Neuronal stem cell (in vitro differentiated cells): ENCODE measurements around the gene TTN.

Experiments
- DNase-seq: peaks from one replicate; pipeline ENCODE4 v3.0.0-alpha.2; 2013; ENCODE audit warnings: low spot score
- H2AFZ ChIP-seq: one replicate; pipeline ENCODE4 v1.6.1; 2013; ENCODE audit warnings: mild to moderate bottlenecking, low read length, inconsistent platforms
- H2AK5ac ChIP-seq: 2 replicates; pipeline ENCODE4 v1.6.1; 2013; ENCODE audit warnings: low read depth, mild to moderate bottlenecking, inconsistent platforms, low read length, moderate library complexity, mixed read lengths
- H2BK120ac ChIP-seq: 2 replicates; pipeline ENCODE4 v1.6.1; 2013; ENCODE audit warnings: low read depth, mild to moderate bottlenecking, inconsistent platforms, low read length, moderate library complexity, mixed read lengths
- H2BK12ac ChIP-seq: one replicate; pipeline ENCODE4 v1.6.1; 2013; ENCODE audit warnings: low read length, inconsistent platforms
- H2BK15ac ChIP-seq: 2 replicates; pipeline ENCODE4 v1.6.1; 2013; ENCODE audit warnings: mild to moderate bottlenecking, low read length, inconsistent platforms, mixed read lengths
- H2BK5ac ChIP-seq: one replicate; pipeline ENCODE4 v1.6.1; 2013; ENCODE audit warnings: inconsistent platforms, mild to moderate bottlenecking, low read length, moderate library complexity
- H3K14ac ChIP-seq: one replicate; pipeline ENCODE4 v1.6.1; 2013; ENCODE audit warnings: low read length, inconsistent platforms
- H3K18ac ChIP-seq: 2 replicates; pipeline ENCODE4 v1.6.1; 2013; ENCODE audit warnings: low read length, inconsistent platforms
- H3K23ac ChIP-seq: 2 replicates; pipeline ENCODE4 v1.6.1; 2013; ENCODE audit warnings: low read depth, mild to moderate bottlenecking, mixed read lengths, low read length, inconsistent platforms; ENCODE audit not compliant: poor library complexity
- H3K27ac ChIP-seq: replicated peaks from 3 replicates; pipeline ENCODE4 v1.5.1; 2013; ENCODE audit warnings: low read length, inconsistent platforms
- H3K27me3 ChIP-seq, 3 experiments: 2 replicates each; pipeline ENCODE4 v1.6.1; 2013; ENCODE audit warnings: low read length in 3 of 3, mild to moderate bottlenecking in 2 of 3, inconsistent platforms in 1 of 3, low read depth in 1 of 3, mixed read lengths in 1 of 3, moderate library complexity in 1 of 3; ENCODE audit not compliant: control insufficient read depth in 3 of 3, insufficient read depth in 3 of 3
- H3K36me3 ChIP-seq, 2 donors: replicated peaks in 1 of 2; 2 replicates each; pipeline ENCODE4 v1.6.1; 2013; ENCODE audit warnings: low read length in 2 of 2; ENCODE audit not compliant: control insufficient read depth in 2 of 2, insufficient read depth in 2 of 2
- H3K4ac ChIP-seq: 2 replicates; pipeline ENCODE4 v1.6.1; 2013; ENCODE audit warnings: inconsistent platforms, mild to moderate bottlenecking, low read length, moderate library complexity
- H3K4me1 ChIP-seq, 2 donors: 1 replicate in 1 of 2; 2 replicates in 1 of 2; pipeline ENCODE4 v1.6.1; 2013; ENCODE audit warnings: low read length in 2 of 2, low read depth in 1 of 2; ENCODE audit not compliant: control insufficient read depth in 2 of 2, insufficient read depth in 1 of 2
- H3K4me2 ChIP-seq: one replicate; pipeline ENCODE4 v1.6.1; 2013; ENCODE audit warnings: mild to moderate bottlenecking, low read length, inconsistent platforms; ENCODE audit not compliant: insufficient read depth, poor library complexity, severe bottlenecking
- H3K4me3 ChIP-seq, 2 donors: 2 replicates each; pipeline ENCODE4 v1.5.1; 2013; ENCODE audit warnings: low read length in 2 of 2, mild to moderate bottlenecking in 2 of 2, inconsistent platforms in 1 of 2, moderate library complexity in 1 of 2
- H3K79me1 ChIP-seq: one replicate; pipeline ENCODE4 v1.6.1; 2013; ENCODE audit warnings: low read depth, mild to moderate bottlenecking, inconsistent platforms, low read length, moderate library complexity
- H3K9ac ChIP-seq: one replicate; pipeline ENCODE4 v1.6.1; 2013; ENCODE audit warnings: mild to moderate bottlenecking, low read depth, low read length, inconsistent platforms; ENCODE audit not compliant: poor library complexity
- H3K9me3 ChIP-seq, 2 donors: replicated peaks in 1 of 2; 2 replicates each; pipeline versions ENCODE3 to v1.6.1; 2013; ENCODE audit warnings: low read length in 2 of 2, mild to moderate bottlenecking in 2 of 2, inconsistent platforms in 1 of 2, low read depth in 1 of 2, mixed read lengths in 1 of 2, moderate library complexity in 1 of 2; ENCODE audit not compliant: control insufficient read depth in 2 of 2, insufficient read depth in 1 of 2
- H4K8ac ChIP-seq: one replicate; pipeline ENCODE4 v1.6.1; 2013; ENCODE audit warnings: low read depth, mild to moderate bottlenecking, inconsistent platforms, low read length, moderate library complexity
- H4K91ac ChIP-seq: one replicate; pipeline ENCODE4 v1.6.1; 2013; ENCODE audit warnings: low read length, low read depth, mild to moderate bottlenecking, inconsistent platforms; ENCODE audit not compliant: poor library complexity
- WGBS, 2 donors: extraction: QIAGEN DNeasy Blood & Tissue Kit; methylation state at CpG; one replicate each; pipeline ENCODE4 v1.1.7; 2013; ENCODE audit warnings: missing lambda C conversion rate in 2 of 2, mixed read lengths in 1 of 2; ENCODE audit not compliant: insufficient read length in 2 of 2, insufficient replicate concordance in 1 of 2; ENCODE audit errors: extremely low coverage in 2 of 2; 5-methylcytosine and 5-hydroxymethylcytosine counted together

Gene TTN

GRCh38 chr2:178718283-178718682, 88.9 kb downstream of the TTN start:
- Histone ChIP-seq H3K9me3 (no peaks in the 10 kb centered on the region), H3K4me1 (no peaks in the 10 kb centered on the region), H2AFZ (no peak overlapping the region), H2BK5ac (no peak overlapping the region), H3K4me3 (no peak overlapping the region), H2BK15ac (no peak overlapping the region), H3K4ac (no peak overlapping the region), H3K23ac (no peak overlapping the region), H3K18ac (no peak overlapping the region), H3K27ac (no peak overlapping the region), H3K14ac (no peak overlapping the region), H2AK5ac (no peak overlapping the region), H4K91ac (no peak overlapping the region), H3K36me3 (no peaks in the 10 kb centered on the region), H3K79me1 (no peaks in the 10 kb centered on the region), H4K8ac (no peak overlapping the region), H2BK120ac (no peak overlapping the region), H3K4me2 (no peak overlapping the region), H2BK12ac (no peak overlapping the region), H3K27me3 (no peaks in the 10 kb centered on the region), H3K9ac (no peak overlapping the region)
- WGBS, 2 donors = no CpG with 5 or more reads among the region's 2 CpGs
- DNase-seq = no peak

- Histone ChIP-seq H3K9me3 (no peaks in the 10 kb centered on the region), H3K27me3 (no peaks in the 10 kb centered on the region), H4K8ac (no peak overlapping the region), H3K79me1 (no peaks in the 10 kb centered on the region), H2BK15ac (no peak overlapping the region), H3K4ac (no peak overlapping the region), H3K36me3 (no peaks in the 10 kb centered on the region), H3K9ac (no peak overlapping the region), H3K27ac (no peak overlapping the region), H3K4me1 (no peaks in the 10 kb centered on the region), H3K4me2 (no peak overlapping the region), H3K18ac (no peak overlapping the region), H4K91ac (no peak overlapping the region), H2AFZ (no peak overlapping the region), H3K4me3 (no peak overlapping the region), H3K14ac (no peak overlapping the region), H2BK5ac (no peak overlapping the region), H2AK5ac (no peak overlapping the region), H3K23ac (no peak overlapping the region), H2BK120ac (no peak overlapping the region), H2BK12ac (no peak overlapping the region)
- DNase-seq = no peak
- WGBS, 2 donors = no CpG with 5 or more reads among the region's 2 CpGs
Observed at GRCh38 chr2:178716394-178716793, 90.8 kb downstream of the TTN start.

- Histone ChIP-seq H3K4me3 (no peak overlapping the region), H3K14ac (no peak overlapping the region), H2BK5ac (no peak overlapping the region), H2BK120ac (no peak overlapping the region), H3K9ac (no peak overlapping the region), H3K18ac (no peak overlapping the region), H2AFZ (no peak overlapping the region), H2BK15ac (no peak overlapping the region), H2BK12ac (no peak overlapping the region), H3K23ac (no peak overlapping the region), H4K8ac (no peak overlapping the region), H3K79me1 (no peaks in the 10 kb centered on the region), H3K4ac (no peak overlapping the region), H3K9me3 (no peaks in the 10 kb centered on the region), H3K36me3 (no peaks in the 10 kb centered on the region), H2AK5ac (no peak overlapping the region), H3K27me3 (no peaks in the 10 kb centered on the region), H3K4me1 (no peaks in the 10 kb centered on the region), H3K4me2 (no peak overlapping the region), H4K91ac (no peak overlapping the region), H3K27ac (no peak overlapping the region)
- no peak for DNase-seq
- no CpG with 5 or more reads among the region's 6 CpGs for WGBS, 2 donors
Observed at GRCh38 chr2:178715366-178715765, 91.9 kb downstream of the TTN start.

- H3K27me3 ChIP-seq = no peaks in the 10 kb centered on the region
- no peak overlapping the region for H3K18ac ChIP-seq
- H3K4me3 ChIP-seq = no peak overlapping the region
- H4K8ac ChIP-seq = no peak overlapping the region
- H3K27ac ChIP-seq = no peak overlapping the region
- H3K9me3 ChIP-seq = no peaks in the 10 kb centered on the region
- no peak overlapping the region for H3K9ac ChIP-seq
- no peak overlapping the region for H2AFZ ChIP-seq
- no peak for DNase-seq
- no peak overlapping the region for H3K14ac ChIP-seq
- no peak overlapping the region for H4K91ac ChIP-seq
- no peak overlapping the region for H2BK12ac ChIP-seq
- whole genome bisulfite sequencing, 2 donors = no CpG with 5 or more reads among the region's 2 CpGs
- no peak overlapping the region for H3K4me2 ChIP-seq
- H2AK5ac ChIP-seq = no peak overlapping the region
- H2BK120ac ChIP-seq = no peak overlapping the region
- no peak overlapping the region for H2BK5ac ChIP-seq
- no peaks in the 10 kb centered on the region for H3K79me1 ChIP-seq
- no peaks in the 10 kb centered on the region for H3K4me1 ChIP-seq
- no peak overlapping the region for H3K23ac ChIP-seq
- no peak overlapping the region for H2BK15ac ChIP-seq
- H3K36me3 ChIP-seq = no peaks in the 10 kb centered on the region
- no peak overlapping the region for H3K4ac ChIP-seq
Observed at GRCh38 chr2:178707476-178707875, 99.7 kb downstream of the TTN start.
